ENCODE measurements around the gene HSD17B13.

The HSD17B13 gene

GRCh38 chr4:87310691-87311335 lies 11.9 kb downstream of the HSD17B13 start:
- ChIA-PET CTCF (interaction anchor here (0.6 kb wide), 1 partner anchor 480 kb away, joined by 3 read pairs; no protein-coding TSS in a partner anchor), POLR2A (no interaction called here)
- DNase-seq (ENCODE audit: extremely low spot score): no peak
- TF ChIP-seq ZNF384 (IDR thresholded peaks at IDR 0.05) (no peak), ARNT (IDR thresholded peaks at IDR 0.05) (no peak), FOXM1 (IDR thresholded peaks at IDR 0.05; ENCODE audit: borderline replicate concordance) (no peak), CTBP1 (IDR thresholded peaks at IDR 0.05; ENCODE audit: borderline replicate concordance) (no peak), NFRKB (IDR thresholded peaks at IDR 0.05) (no peak), L3MBTL2 (conservative IDR thresholded peaks at IDR 0.05) (no peak), FOXA1 (IDR thresholded peaks at IDR 0.05) (no peak), BHLHE40 (IDR thresholded peaks at IDR 0.05; ENCODE audit: borderline replicate concordance) (no peak), LEF1 (IDR thresholded peaks at IDR 0.05; ENCODE audit: borderline replicate concordance) (no peak), SP1 (IDR thresholded peaks at IDR 0.05) (no peak), FOXK2 (IDR thresholded peaks at IDR 0.05) (no peak), SUZ12 (IDR thresholded peaks at IDR 0.05) (no peak), PKNOX1 (IDR thresholded peaks at IDR 0.05) (no peak), HDGF (IDR thresholded peaks at IDR 0.05; ENCODE audit: borderline replicate concordance) (no peak), ELF4 (IDR thresholded peaks at IDR 0.05) (no peak)

GRCh38 chr4:87309625-87310024 lies 13.1 kb downstream of the HSD17B13 start:
- DNase-seq (ENCODE audit: extremely low spot score): no peak
- POLR2A ChIA-PET: no interaction called here
- TF ChIP-seq PKNOX1 (IDR thresholded peaks at IDR 0.05) (no peak), SP1 (IDR thresholded peaks at IDR 0.05) (no peak), LEF1 (IDR thresholded peaks at IDR 0.05; ENCODE audit: borderline replicate concordance) (no peak), FOXA1 (IDR thresholded peaks at IDR 0.05) (no peak), CTBP1 (IDR thresholded peaks at IDR 0.05; ENCODE audit: borderline replicate concordance) (no peak), SUZ12 (IDR thresholded peaks at IDR 0.05) (no peak), ARNT (IDR thresholded peaks at IDR 0.05) (no peak), FOXM1 (IDR thresholded peaks at IDR 0.05; ENCODE audit: borderline replicate concordance) (no peak), FOXK2 (IDR thresholded peaks at IDR 0.05) (no peak), TARDBP (IDR thresholded peaks at IDR 0.05) (no peak), ZNF384 (IDR thresholded peaks at IDR 0.05) (no peak), ELF4 (IDR thresholded peaks at IDR 0.05) (no peak), L3MBTL2 (conservative IDR thresholded peaks at IDR 0.05) (no peak), BHLHE40 (IDR thresholded peaks at IDR 0.05; ENCODE audit: borderline replicate concordance) (no peak), NFRKB (IDR thresholded peaks at IDR 0.05) (no peak), HDGF (IDR thresholded peaks at IDR 0.05; ENCODE audit: borderline replicate concordance) (no peak)
- CTCF ChIA-PET: no interaction called here

GRCh38 chr4:87306056-87306455 lies 16.6 kb downstream of the HSD17B13 start:
- ChIA-PET CTCF (interaction anchor here (0.6 kb wide), 1 partner anchor 10 kb away, joined by 3 read pairs; no protein-coding TSS in a partner anchor), POLR2A (no interaction called here)
- no peak for TF ChIP-seq ZNF384 (IDR thresholded peaks at IDR 0.05)
- TF ChIP-seq ELF4 (IDR thresholded peaks at IDR 0.05): no peak
- TF ChIP-seq LEF1 (IDR thresholded peaks at IDR 0.05; ENCODE audit: borderline replicate concordance): no peak
- TF ChIP-seq CTBP1 (IDR thresholded peaks at IDR 0.05; ENCODE audit: borderline replicate concordance): no peak
- no peak for TF ChIP-seq PKNOX1 (IDR thresholded peaks at IDR 0.05)
- no peak for TF ChIP-seq FOXK2 (IDR thresholded peaks at IDR 0.05)
- TF ChIP-seq FOXM1 (IDR thresholded peaks at IDR 0.05; ENCODE audit: borderline replicate concordance): no peak
- TF ChIP-seq ARNT (IDR thresholded peaks at IDR 0.05): no peak
- TF ChIP-seq FOXA1 (IDR thresholded peaks at IDR 0.05): no peak
- no peak for TF ChIP-seq SP1 (IDR thresholded peaks at IDR 0.05)
- DNase-seq (ENCODE audit: extremely low spot score): no peak

GRCh38 chr4:87305562-87305961 lies 17.1 kb downstream of the HSD17B13 start:
- no peak for DNase-seq (ENCODE audit: extremely low spot score)
- TF ChIP-seq NFRKB (IDR thresholded peaks at IDR 0.05): no peak
- TF ChIP-seq FOXK2 (IDR thresholded peaks at IDR 0.05): no peak
- TF ChIP-seq ARNT (IDR thresholded peaks at IDR 0.05): no peak
- TF ChIP-seq FOXA1 (IDR thresholded peaks at IDR 0.05): no peak
- no peak for TF ChIP-seq L3MBTL2 (conservative IDR thresholded peaks at IDR 0.05)
- no peak for TF ChIP-seq ZNF384 (IDR thresholded peaks at IDR 0.05)
- TF ChIP-seq PKNOX1 (IDR thresholded peaks at IDR 0.05): no peak
- no peak for TF ChIP-seq LEF1 (IDR thresholded peaks at IDR 0.05; ENCODE audit: borderline replicate concordance)
- no peak for TF ChIP-seq SUZ12 (IDR thresholded peaks at IDR 0.05)
- no peak for TF ChIP-seq HDGF (IDR thresholded peaks at IDR 0.05; ENCODE audit: borderline replicate concordance)
- TF ChIP-seq TARDBP (IDR thresholded peaks at IDR 0.05): no peak
- TF ChIP-seq FOXM1 (IDR thresholded peaks at IDR 0.05; ENCODE audit: borderline replicate concordance): no peak
- no peak for TF ChIP-seq BHLHE40 (IDR thresholded peaks at IDR 0.05; ENCODE audit: borderline replicate concordance)
- TF ChIP-seq SP1 (IDR thresholded peaks at IDR 0.05): no peak
- no peak for TF ChIP-seq CTBP1 (IDR thresholded peaks at IDR 0.05; ENCODE audit: borderline replicate concordance)
- TF ChIP-seq ELF4 (IDR thresholded peaks at IDR 0.05): no peak
- CTCF ChIA-PET: interaction anchor here (0.6 kb wide), 1 partner anchor 11 kb away, joined by 3 read pairs; no protein-coding TSS in a partner anchor
- POLR2A ChIA-PET: no interaction called here

GRCh38 chr4:87304745-87305432 lies 17.8 kb downstream of the HSD17B13 start:
- peak; percentile 18 for DNase-seq (ENCODE audit: extremely low spot score)
- ChIA-PET CTCF (no interaction called here), POLR2A (no interaction called here)
- TF ChIP-seq FOXK2 (IDR thresholded peaks at IDR 0.05) (no peak), BHLHE40 (IDR thresholded peaks at IDR 0.05; ENCODE audit: borderline replicate concordance) (no peak), HDGF (IDR thresholded peaks at IDR 0.05; ENCODE audit: borderline replicate concordance) (no peak), ZNF384 (IDR thresholded peaks at IDR 0.05) (no peak), TARDBP (IDR thresholded peaks at IDR 0.05) (no peak), ARNT (IDR thresholded peaks at IDR 0.05) (no peak), PKNOX1 (IDR thresholded peaks at IDR 0.05) (peak; percentile 87), FOXA1 (IDR thresholded peaks at IDR 0.05) (peak; percentile 61; the same call in 1 of the 2 replicates)
